ENCODE measurements around the gene KRT6C. TPM values are rescaled to one million over a fixed set of nuclear protein-coding genes. Genes with fewer than 3 reads are reported as not detected.

Gene KRT6C
- total RNA-seq, 5 donors from 2014 or later (not counting 1 experiment from before 2014, with no cell fraction given) = not detected

Other genes with a start within 250 kb of the KRT6C start
- gene KRT7, start 240.6 kb downstream of the KRT6C start, total RNA-seq = 1 to 10 TPM in 3 of 5 donors, not detected in 2; 2.7 to 3.8 (median 3.3) TPM
- under 1 TPM in 1 of 5 donors, not detected in 4; 0.35 TPM for gene KRT86, start 199.2 kb downstream of the KRT6C start, total RNA-seq
- gene KRT81, start 182.3 kb downstream of the KRT6C start, total RNA-seq = 1 to 10 TPM in 1 of 5 donors, under 1 TPM in 2, not detected in 2; 0.30 to 1.0 (median 0.76) TPM
- gene KRT83, start 152.4 kb downstream of the KRT6C start, total RNA-seq = not detected
- not detected for gene KRT85, start 106.3 kb downstream of the KRT6C start, total RNA-seq
- gene KRT84, start 88.2 kb downstream of the KRT6C start, total RNA-seq = not detected
- not detected for gene KRT82, start 67.5 kb downstream of the KRT6C start, total RNA-seq
- not detected for gene KRT75, start 39.4 kb downstream of the KRT6C start, total RNA-seq
- gene KRT6B, start 21.7 kb downstream of the KRT6C start, total RNA-seq = not detected
- not detected for gene KRT6A, start 19.5 kb upstream of the KRT6C start, total RNA-seq
- gene KRT5, start 46.6 kb upstream of the KRT6C start, total RNA-seq = not detected
- not detected for gene KRT71, start 79.3 kb upstream of the KRT6C start, total RNA-seq
- gene KRT74, start 100.0 kb upstream of the KRT6C start, total RNA-seq = under 1 TPM in 4 of 5 donors, not detected in 1; 0.20 to 0.79 (median 0.45) TPM
- gene KRT72, start 127.7 kb upstream of the KRT6C start, total RNA-seq = 10 to 100 TPM; 10.1 to 52.7 (median 28.7) TPM
- 10 to 100 TPM in 3 of 5 donors, 1 to 10 TPM in 2; 6.8 to 37.9 (median 21.9) TPM for gene KRT73, start 144.8 kb upstream of the KRT6C start, total RNA-seq
- gene KRT2, start 178.4 kb upstream of the KRT6C start, total RNA-seq = 1 to 10 TPM in 2 of 5 donors, under 1 TPM in 3; 0.13 to 2.6 (median 0.82) TPM
- 10 to 100 TPM in 2 of 5 donors, 1 to 10 TPM in 2, under 1 TPM in 1; 0.19 to 57.7 (median 10.0) TPM for gene KRT1, start 206.6 kb upstream of the KRT6C start, total RNA-seq
- gene KRT77, start 229.7 kb upstream of the KRT6C start, total RNA-seq = not detected